GM23338 (cell line): ENCODE measurements around the gene DUS2.

Experiments
- CREB1 ChIP-seq: fragments of 250-450 bp; sonication (Bioruptor Pico); IDR thresholded peaks from 2 replicates; pipeline ENCODE4 v1.5.0; 2020; ENCODE audit warnings: low read depth, mild to moderate bottlenecking, moderate library complexity
- CTCF ChIP-seq, 2 experiments: fragments of 200-600 bp in 1 of 2; sonication (generic) in 1 of 2; conservative IDR thresholded peaks; 2 replicates each; pipeline versions ENCODE4 v1.5.1 to v1.6.1; 2016 to 2017; ENCODE audit warnings: antibody characterized with exemption in 2 of 2, low read depth in 2 of 2, mild to moderate bottlenecking in 2 of 2, moderate library complexity in 1 of 2
- ETS1 ChIP-seq: IDR thresholded peaks from 2 replicates; pipeline ENCODE4 v1.6.1; 2016; ENCODE audit warnings: antibody characterized with exemption
- EZH2 ChIP-seq: fragments of 200-600 bp; sonication (generic); IDR thresholded peaks from one replicate; pipeline ENCODE4 v1.8.0; 2017; ENCODE audit warnings: antibody characterized with exemption, mild to moderate bottlenecking, low read depth; ENCODE audit not compliant: unreplicated experiment
- EZH2phosphoT487 ChIP-seq: fragments of 200-600 bp; sonication (generic); IDR thresholded peaks from one replicate; pipeline ENCODE4 v1.8.1; 2018; ENCODE audit warnings: antibody characterized with exemption; ENCODE audit not compliant: unreplicated experiment
- JUNB ChIP-seq: IDR thresholded peaks from one replicate; pipeline ENCODE4 v1.6.1; 2016; ENCODE audit warnings: antibody characterized with exemption; ENCODE audit not compliant: unreplicated experiment
- NANOG ChIP-seq: IDR thresholded peaks from 2 replicates; pipeline ENCODE4 v1.6.1; 2016; ENCODE audit warnings: antibody characterized with exemption, borderline replicate concordance
- POLR2AphosphoS5 ChIP-seq: IDR thresholded peaks from 2 replicates; pipeline ENCODE4 v1.6.1; 2016; ENCODE audit warnings: antibody characterized with exemption, low read depth
- REST ChIP-seq: IDR thresholded peaks from one replicate; pipeline ENCODE4 v1.6.1; 2018; ENCODE audit warnings: antibody characterized with exemption; ENCODE audit not compliant: unreplicated experiment
- STAT1 ChIP-seq: IDR thresholded peaks from one replicate; pipeline ENCODE4 v1.6.1; 2016; ENCODE audit warnings: antibody characterized with exemption; ENCODE audit not compliant: unreplicated experiment
- ZNF114 ChIP-seq: fragments of 250-450 bp; sonication (Bioruptor Pico); IDR thresholded peaks from 2 replicates; pipeline ENCODE4 v1.5.0; 2020; ENCODE audit warnings: mild to moderate bottlenecking, moderate library complexity
- ZNF331 ChIP-seq: fragments of 250-450 bp; sonication (Bioruptor Pico); IDR thresholded peaks from 2 replicates; pipeline ENCODE4 v1.5.0; 2020; ENCODE audit warnings: low read depth, mild to moderate bottlenecking, moderate library complexity
- ZNF462 ChIP-seq: fragments of 250-450 bp; sonication (Bioruptor Pico); IDR thresholded peaks from 2 replicates; pipeline ENCODE4 v1.5.0; 2020; ENCODE audit warnings: mild to moderate bottlenecking, moderate library complexity

- no peak for TF ChIP-seq CTCF (conservative IDR thresholded peaks at IDR 0.05; ENCODE audit: low read depth in 2 of 2)
- TF ChIP-seq EZH2, result no peak
- TF ChIP-seq REST, result no peak
- TF ChIP-seq POLR2AphosphoS5, result no peak
- TF ChIP-seq CREB1 (CRISPR knock-in tag), result no peak
- no peak for TF ChIP-seq STAT1
- TF ChIP-seq EZH2phosphoT487, result no peak
- TF ChIP-seq ETS1, result no peak
- no peak for TF ChIP-seq JUNB
- TF ChIP-seq NANOG, result no peak
- no peak for TF ChIP-seq ZNF462 (CRISPR knock-in tag)
- no peak for TF ChIP-seq ZNF331 (CRISPR knock-in tag)
- TF ChIP-seq ZNF114 (CRISPR knock-in tag), result no peak
Observed at GRCh38 chr16:68035227-68035626, 12.1 kb downstream of the DUS2 start.
